ENCODE data around the gene MYO1D.
"Not testable (repeated sequence)": the region's sequence is repeated elsewhere in the genome, so short reads cannot be mapped to it uniquely, and the experiment has no call there.

Gene MYO1D

GRCh38 chr17:32658470-32659418 lies 218.2 kb downstream of the MYO1D start:
- no peak for DNase-seq

GRCh38 chr17:32656886-32657285 lies 220.0 kb downstream of the MYO1D start:
- no peak for DNase-seq

DNA sequence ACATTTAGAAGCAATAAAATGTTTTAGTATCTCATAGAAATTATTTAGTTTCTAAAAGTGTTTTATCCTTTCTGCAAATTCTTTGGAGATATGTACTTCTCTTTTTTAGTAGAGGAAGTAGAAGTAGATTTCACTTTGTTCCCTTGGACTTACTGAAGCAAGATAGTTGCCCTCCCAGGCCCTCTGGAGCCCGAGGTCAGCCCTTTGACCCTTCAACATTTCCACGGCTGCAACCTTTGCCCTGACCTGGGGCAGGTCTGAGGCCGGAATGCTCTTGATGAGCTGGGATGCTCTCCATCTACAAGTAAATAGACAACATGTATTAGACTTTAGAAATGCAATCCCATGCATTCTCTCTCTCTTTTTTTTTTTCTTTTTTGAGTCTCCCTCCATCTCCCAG lies 222.6 kb downstream of the MYO1D start:
- no peak for DNase-seq

GRCh38 chr17:32651084-32651483 lies 225.8 kb downstream of the MYO1D start:
- DNase-seq = no peak

GRCh38 chr17:32648450-32648849 lies 228.5 kb downstream of the MYO1D start:
- no peak for DNase-seq

DNA sequence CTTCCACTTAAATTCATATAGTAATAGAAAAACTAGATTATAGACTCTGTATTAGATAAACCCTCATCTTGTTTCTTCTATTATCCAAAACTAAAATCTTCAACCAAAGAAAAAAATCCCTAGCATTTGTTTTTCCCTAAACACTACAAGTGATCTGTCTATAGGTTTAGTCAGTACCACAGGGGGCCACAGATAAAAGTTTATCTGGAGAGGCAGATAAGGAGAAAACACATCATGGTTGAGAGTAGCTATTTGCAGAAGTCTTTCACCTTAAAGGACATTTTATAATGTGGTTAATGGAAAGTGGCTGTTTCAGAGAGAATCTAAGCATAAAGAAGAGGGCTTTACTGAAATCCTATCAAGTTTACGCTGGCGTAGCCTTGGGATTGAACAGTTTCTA lies 230.0 kb downstream of the MYO1D start:
- DNase-seq = no peak

DNA sequence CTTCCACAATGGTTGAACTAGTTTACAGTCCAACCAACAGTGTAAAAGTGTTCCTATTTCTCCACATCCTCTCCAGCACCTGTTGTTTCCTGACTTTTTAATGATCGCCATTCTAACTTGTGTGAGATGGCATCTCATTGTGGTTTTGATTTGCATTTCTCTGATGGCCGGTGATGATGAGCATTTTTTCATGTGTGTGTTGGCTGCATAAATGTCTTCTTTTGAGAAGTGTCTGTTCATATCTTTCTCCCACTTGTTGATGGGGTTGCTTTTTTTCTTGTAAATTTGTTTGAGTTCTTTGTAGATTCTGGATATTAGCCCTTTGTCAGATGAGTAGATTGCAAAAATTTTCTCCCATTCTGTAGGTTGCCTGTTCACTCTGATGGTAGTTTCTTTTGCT lies 235.4 kb downstream of the MYO1D start:
- not testable (repeated sequence) for DNase-seq

GRCh38 chr17:32636598-32637218 lies 240.2 kb downstream of the MYO1D start:
- DNase-seq = no peak

GRCh38 chr17:32634167-32634566 lies 242.8 kb downstream of the MYO1D start:
- DNase-seq = no peak

- no peak for DNase-seq
These were observed 245.4 kb downstream of the MYO1D start for GRCh38 chr17:32631341-32632096.

DNA sequence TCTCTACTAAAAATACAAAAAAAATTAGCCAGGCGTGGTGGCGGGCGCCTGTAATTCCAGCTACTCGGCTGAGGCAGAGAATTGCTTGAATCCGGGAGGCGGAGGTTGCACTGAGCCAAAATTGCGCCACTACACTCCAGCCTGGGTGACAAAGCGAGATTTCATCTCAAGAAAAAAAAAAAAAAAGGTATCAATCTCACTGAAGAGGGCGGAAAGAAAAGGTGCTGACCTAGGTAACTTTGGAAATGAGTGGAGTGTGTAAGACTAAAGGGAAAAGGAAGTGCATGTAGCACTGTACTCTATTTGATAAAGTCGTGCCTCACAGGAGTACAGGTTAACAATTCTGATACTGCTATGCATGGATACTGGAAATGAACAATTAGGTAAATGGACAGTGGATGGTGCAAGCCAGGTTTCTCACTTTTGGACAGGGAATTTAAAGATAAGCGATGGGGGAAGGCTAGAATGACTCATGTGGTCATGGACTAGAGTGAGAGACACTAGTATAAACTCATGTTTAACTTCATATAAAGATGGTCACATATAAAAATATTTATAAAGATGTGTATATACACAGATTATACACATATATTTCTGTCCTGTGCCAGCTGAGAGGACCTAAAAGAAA lies 247.2 kb downstream of the MYO1D start:
- no peak for DNase-seq

- DNase-seq = no peak
These were observed 248.5 kb downstream of the MYO1D start for GRCh38 chr17:32628271-32629044.

GRCh38 chr17:32627239-32627996 lies 249.5 kb downstream of the MYO1D start:
- no peak for DNase-seq

- no peak for DNase-seq
These were observed 250.5 kb downstream of the MYO1D start for GRCh38 chr17:32626379-32626791.

DNA sequence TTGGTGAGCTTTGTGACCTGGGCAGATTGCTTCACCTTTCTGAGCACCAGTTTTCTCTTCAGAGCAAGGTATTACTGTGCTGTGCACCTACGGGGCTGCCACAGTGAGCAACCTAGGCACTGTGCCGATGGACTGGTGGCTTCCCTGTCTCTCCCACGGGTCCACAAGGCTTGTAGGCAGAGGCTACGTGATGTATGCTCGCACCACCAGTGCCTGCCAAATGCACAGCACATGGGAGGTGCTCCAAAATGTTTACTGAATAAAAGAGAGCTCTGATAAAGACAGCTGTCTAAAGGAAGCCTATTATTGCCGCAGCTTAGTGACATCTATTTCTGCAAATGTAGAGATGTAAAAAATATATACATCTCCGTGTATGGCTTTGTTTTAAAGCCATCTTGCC lies 251.0 kb downstream of the MYO1D start:
- DNase-seq = no peak

DNA sequence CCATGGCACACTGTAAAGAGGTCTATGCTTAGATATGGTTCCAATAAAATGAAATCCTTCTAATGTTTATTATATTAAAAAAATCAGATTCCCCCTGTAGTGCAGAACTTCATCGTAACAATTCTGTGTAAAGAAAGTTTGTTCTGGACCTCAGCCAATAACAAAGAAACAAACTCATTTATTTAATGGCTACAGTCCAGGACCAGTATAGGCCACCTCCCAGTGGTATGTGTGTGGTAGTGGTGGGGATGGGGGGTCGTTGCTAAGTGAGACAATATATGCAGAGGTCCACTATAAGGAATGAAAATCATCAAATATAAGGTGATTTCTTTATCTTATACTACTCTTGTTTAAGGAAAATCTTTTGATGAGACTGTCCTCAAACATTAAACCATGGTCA lies 253.7 kb downstream of the MYO1D start:
- DNase-seq = no peak

GRCh38 chr17:32622540-32622939 lies 254.4 kb downstream of the MYO1D start:
- no peak for DNase-seq

GRCh38 chr17:32621612-32622312 lies 255.2 kb downstream of the MYO1D start:
- no peak for DNase-seq

DNA sequence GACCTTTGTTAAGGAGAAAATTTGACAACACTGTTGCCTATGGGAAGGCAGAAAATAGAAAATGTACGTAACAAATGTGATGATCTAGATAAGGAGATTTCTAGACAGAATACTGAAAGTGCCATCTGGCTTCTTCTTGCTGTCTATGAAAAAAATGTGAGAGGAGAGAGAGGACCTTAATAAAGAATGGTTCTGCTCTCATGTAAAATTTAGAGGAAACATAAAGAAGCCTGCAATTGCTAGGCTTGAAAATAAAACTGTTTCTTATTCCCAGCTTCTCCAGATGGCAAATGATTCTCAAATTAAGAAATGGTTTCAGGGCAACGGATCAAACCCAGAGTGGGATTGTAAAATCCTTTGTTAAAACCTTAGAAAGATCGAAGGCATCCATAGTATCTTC lies 261.6 kb downstream of the MYO1D start:
- DNase-seq = no peak

DNA sequence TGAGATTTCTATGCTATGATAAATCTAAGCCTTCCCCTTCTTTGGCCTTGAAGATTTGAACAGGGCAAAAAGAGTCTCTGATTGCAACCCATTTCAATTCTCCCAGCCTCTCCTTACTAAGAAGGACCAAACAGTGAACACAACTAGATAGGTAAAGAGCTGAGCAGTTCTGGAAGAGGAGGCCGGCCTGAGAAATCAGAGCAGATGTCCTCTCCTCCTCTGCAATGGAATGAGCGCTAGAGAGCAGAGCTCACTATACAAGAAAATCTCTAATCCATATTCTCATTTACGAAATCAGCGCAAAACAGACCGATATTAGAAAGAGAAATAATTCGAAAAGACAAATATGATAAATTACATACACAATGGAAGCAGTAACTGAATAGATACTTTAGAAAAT lies 266.0 kb downstream of the MYO1D start:
- no peak for DNase-seq

All from activated CD8-positive, alpha-beta memory T cell treated with anti-CD3 and anti-CD28 coated beads for 24 hours (primary cell).